Esophagus muscularis mucosa (tissue), 4 donors: Measurements from ENCODE around the gene GOLGA8K. TPM values are rescaled to one million over a fixed set of nuclear protein-coding genes. Genes with fewer than 3 reads are reported as not detected.
A peak's percentile ranks its signal among the peaks of the same experiment; 100 is the strongest.
"Not testable (repeated sequence)": the region's sequence is repeated elsewhere in the genome, so short reads cannot be mapped to it uniquely, and the experiment has no call there.

Experiments
- DNase-seq: peaks from one replicate; pipeline ENCODE4 v3.0.0-alpha.2; 2017; ENCODE audit errors: extremely low spot score
- H3K27ac ChIP-seq, 4 donors: fragments of 200-600 bp; sonication (generic); replicated peaks in 1 of 4; 1 replicate in 3 of 4; 2 replicates in 1 of 4; pipeline ENCODE4 v1.5.1; 2016 to 2019; ENCODE audit warnings: mild to moderate bottlenecking in 1 of 4
- H3K27me3 ChIP-seq, 4 donors: fragments of 200-600 bp; sonication (generic); one replicate each; pipeline versions ENCODE4 v1.5.1 to v1.6.0; 2016 to 2019
- H3K36me3 ChIP-seq, 4 donors: fragments of 200-600 bp; sonication (generic); one replicate each; pipeline ENCODE4 v1.5.1; 2016 to 2019
- H3K4me1 ChIP-seq, 4 donors: fragments of 200-600 bp; sonication (generic); one replicate each; pipeline ENCODE4 v1.5.1; 2016 to 2019
- H3K4me3 ChIP-seq, 4 donors: fragments of 200-600 bp; sonication (generic); 1 replicate in 2 of 4; 2 replicates in 2 of 4; pipeline ENCODE4 v1.5.1; 2016 to 2019; ENCODE audit warnings: mild to moderate bottlenecking in 4 of 4, moderate library complexity in 1 of 4
- H3K9me3 ChIP-seq, 4 donors: fragments of 200-600 bp; sonication (generic); 1 replicate in 3 of 4; 2 replicates in 1 of 4; pipeline ENCODE4 v1.5.1; 2016 to 2019
- WGBS: methylation state at CpG from one replicate; pipeline ENCODE4 v1.1.5; 2018; 5-methylcytosine and 5-hydroxymethylcytosine counted together
- intact Hi-C: fragments of 100-400 bp; cut with DNase I; formaldehyde crosslinking; loops from one replicate; pipeline ENCODE4 v1.15.1; 2023
- total RNA-seq, 4 donors: library from RNA; depleted of rRNA; stranded (reverse); fragments of >200 nt; gene quantifications; one replicate each; pipeline versions ENCODE4 v1.1.0 to v1.2.1, GENCODE V29; 2016
- TF ChIP-seq, protein P1 (sequence below), 3 experiments: fragments of 200-600 bp in 2 of 3; fragments of 450-650 bp in 1 of 3; sonication (generic) in 2 of 3; IDR thresholded peaks; one replicate each; pipeline ENCODE4 v1.5.1; 2017 to 2019; ENCODE audit warnings: antibody characterized with exemption in 3 of 3, mild to moderate bottlenecking in 2 of 3, moderate library complexity in 1 of 3

GOLGA8K gene
- total RNA-seq, 4 donors from 2014 or later = 0.26 TPM; not detected in 3

DNA sequence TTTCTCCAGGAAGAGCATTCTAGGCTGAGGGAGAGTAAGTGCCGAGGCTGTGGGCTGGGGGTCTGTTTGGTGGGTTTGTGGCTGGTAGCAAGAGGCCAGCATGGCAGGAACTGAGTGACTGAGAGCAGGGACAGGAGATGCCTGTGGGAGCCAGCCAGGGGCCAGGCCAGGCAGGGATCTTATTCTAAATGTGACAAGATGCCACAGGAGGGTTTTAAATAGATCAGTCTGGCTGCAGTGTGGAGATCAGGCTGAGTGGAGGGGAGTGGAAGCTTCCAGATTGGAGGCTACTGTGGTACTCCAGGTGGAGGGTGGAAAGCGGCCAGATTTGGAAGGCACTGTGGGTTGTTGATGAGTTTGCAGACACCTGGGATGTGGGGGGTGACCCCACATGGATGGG, 28.9 kb downstream of the GOLGA8K start:
- WGBS = no CpG with 5 or more reads among the region's 2 CpGs
- H3K27me3 ChIP-seq, H3K4me3 ChIP-seq, DNase-seq, H3K9me3 ChIP-seq, intact Hi-C loops, H3K27ac ChIP-seq, H3K36me3 ChIP-seq, H3K4me1 ChIP-seq: not testable (repeated sequence)

GRCh38 chr15:32373707-32374106, 29.4 kb downstream of the GOLGA8K start:
- DNase-seq, H3K36me3 ChIP-seq, H3K9me3 ChIP-seq, intact Hi-C loops, H3K4me1 ChIP-seq, H3K27me3 ChIP-seq, H3K4me3 ChIP-seq, H3K27ac ChIP-seq: not testable (repeated sequence)
- no CpG with 5 or more reads among the region's 6 CpGs for WGBS

GRCh38 chr15:32372075-32372474, 31.0 kb downstream of the GOLGA8K start:
- H3K4me1 ChIP-seq, H3K36me3 ChIP-seq, H3K4me3 ChIP-seq, H3K27ac ChIP-seq, H3K9me3 ChIP-seq, H3K27me3 ChIP-seq, intact Hi-C loops: not testable (repeated sequence)
- DNase-seq = peak; percentile 42
- 100% methylated on average over 3 of the region's 5 CpGs for WGBS

- H3K36me3 ChIP-seq, H3K9me3 ChIP-seq, intact Hi-C loops, H3K4me1 ChIP-seq, H3K4me3 ChIP-seq, H3K27me3 ChIP-seq, DNase-seq, H3K27ac ChIP-seq: not testable (repeated sequence)
- WGBS = no CpG with 5 or more reads among the region's 9 CpGs
Measured at GRCh38 chr15:32370526-32370925, 32.6 kb downstream of the GOLGA8K start.

GRCh38 chr15:32370064-32370463, 33.0 kb downstream of the GOLGA8K start:
- DNase-seq, intact Hi-C loops, H3K4me3 ChIP-seq, H3K27ac ChIP-seq, H3K36me3 ChIP-seq, H3K27me3 ChIP-seq, H3K9me3 ChIP-seq, H3K4me1 ChIP-seq: not testable (repeated sequence)
- WGBS = no CpG with 5 or more reads among the region's 2 CpGs

GRCh38 chr15:32366492-32366891, 36.6 kb downstream of the GOLGA8K start:
- H3K9me3 ChIP-seq, H3K27ac ChIP-seq, intact Hi-C loops, H3K4me1 ChIP-seq, H3K36me3 ChIP-seq, H3K4me3 ChIP-seq, DNase-seq, H3K27me3 ChIP-seq: not testable (repeated sequence)
- WGBS = no CpG with 5 or more reads among the region's 7 CpGs

- intact Hi-C loops, H3K9me3 ChIP-seq, H3K27ac ChIP-seq, H3K36me3 ChIP-seq, H3K4me1 ChIP-seq, H3K27me3 ChIP-seq, DNase-seq, H3K4me3 ChIP-seq: not testable (repeated sequence)
- no CpG with 5 or more reads among the region's 10 CpGs for WGBS
Measured at GRCh38 chr15:32365955-32366354, 37.1 kb downstream of the GOLGA8K start.

DNA sequence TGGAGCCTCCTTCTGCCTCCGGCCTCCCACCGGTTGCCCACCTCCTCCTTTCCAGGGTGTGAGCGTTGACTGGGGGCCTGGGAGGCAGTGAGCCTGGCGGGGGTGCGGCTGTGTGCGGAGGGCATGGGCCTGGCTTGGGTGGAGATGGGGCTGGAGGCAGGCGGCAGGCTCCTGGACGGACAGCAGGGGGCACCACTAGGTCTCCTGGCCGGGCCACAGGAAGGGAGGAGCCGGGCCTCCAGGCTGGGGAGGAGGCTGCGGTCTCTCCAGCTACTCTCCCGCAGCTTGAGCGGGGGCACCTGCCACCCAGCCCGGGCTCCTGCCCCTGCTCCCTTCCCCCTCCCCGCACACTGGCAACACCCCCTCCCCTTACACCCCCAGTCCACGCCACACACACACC, 38.1 kb downstream of the GOLGA8K start:
- H3K27ac ChIP-seq, H3K9me3 ChIP-seq, H3K27me3 ChIP-seq, H3K4me1 ChIP-seq, DNase-seq, H3K4me3 ChIP-seq, H3K36me3 ChIP-seq, intact Hi-C loops: not testable (repeated sequence)
- TF ChIP-seq, protein P1, sequence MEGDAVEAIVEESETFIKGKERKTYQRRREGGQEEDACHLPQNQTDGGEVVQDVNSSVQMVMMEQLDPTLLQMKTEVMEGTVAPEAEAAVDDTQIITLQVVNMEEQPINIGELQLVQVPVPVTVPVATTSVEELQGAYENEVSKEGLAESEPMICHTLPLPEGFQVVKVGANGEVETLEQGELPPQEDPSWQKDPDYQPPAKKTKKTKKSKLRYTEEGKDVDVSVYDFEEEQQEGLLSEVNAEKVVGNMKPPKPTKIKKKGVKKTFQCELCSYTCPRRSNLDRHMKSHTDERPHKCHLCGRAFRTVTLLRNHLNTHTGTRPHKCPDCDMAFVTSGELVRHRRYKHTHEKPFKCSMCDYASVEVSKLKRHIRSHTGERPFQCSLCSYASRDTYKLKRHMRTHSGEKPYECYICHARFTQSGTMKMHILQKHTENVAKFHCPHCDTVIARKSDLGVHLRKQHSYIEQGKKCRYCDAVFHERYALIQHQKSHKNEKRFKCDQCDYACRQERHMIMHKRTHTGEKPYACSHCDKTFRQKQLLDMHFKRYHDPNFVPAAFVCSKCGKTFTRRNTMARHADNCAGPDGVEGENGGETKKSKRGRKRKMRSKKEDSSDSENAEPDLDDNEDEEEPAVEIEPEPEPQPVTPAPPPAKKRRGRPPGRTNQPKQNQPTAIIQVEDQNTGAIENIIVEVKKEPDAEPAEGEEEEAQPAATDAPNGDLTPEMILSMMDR (IDR thresholded peaks at IDR 0.05) = peak in 1 of 3 experiments; percentile 6
- no CpG with 5 or more reads among the region's 16 CpGs for WGBS

GRCh38 chr15:32363449-32363848, 39.6 kb downstream of the GOLGA8K start:
- WGBS = 92% methylated on average over 4 of the region's 8 CpGs

GRCh38 chr15:32361662-32362061, 41.4 kb downstream of the GOLGA8K start:
- H3K27me3 ChIP-seq, intact Hi-C loops, H3K27ac ChIP-seq, H3K36me3 ChIP-seq, DNase-seq, H3K4me3 ChIP-seq, H3K9me3 ChIP-seq, H3K4me1 ChIP-seq: not testable (repeated sequence)
- no CpG with 5 or more reads among the region's 4 CpGs for WGBS

More at GRCh38 chr15:32363449-32363848, 39.6 kb downstream of the GOLGA8K start:
- DNase-seq, H3K9me3 ChIP-seq, intact Hi-C loops, H3K4me1 ChIP-seq, H3K4me3 ChIP-seq, H3K27me3 ChIP-seq, H3K27ac ChIP-seq, H3K36me3 ChIP-seq: not testable (repeated sequence)

DNA sequence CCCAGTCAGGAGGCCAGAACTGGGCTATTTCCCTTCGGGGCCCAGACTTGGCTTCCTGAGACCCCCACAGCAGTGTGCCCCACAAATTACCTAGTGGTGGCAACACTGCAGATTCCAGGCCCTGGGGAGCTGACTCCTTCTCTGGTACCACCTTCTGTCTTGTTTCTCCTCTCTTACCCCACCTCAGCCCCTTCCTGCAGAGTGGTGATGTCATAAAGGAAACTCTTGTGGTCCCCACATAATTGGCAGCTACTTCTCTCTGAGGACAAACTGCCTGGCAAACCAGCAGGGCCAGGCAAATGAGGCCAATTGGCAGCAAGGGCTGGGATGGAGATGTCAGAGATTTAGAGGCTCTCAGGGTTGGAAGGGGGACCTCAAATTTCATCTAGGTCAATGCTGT, 44.6 kb downstream of the GOLGA8K start:
- H3K36me3 ChIP-seq, H3K27me3 ChIP-seq, H3K4me3 ChIP-seq, H3K27ac ChIP-seq, H3K9me3 ChIP-seq, intact Hi-C loops, DNase-seq, H3K4me1 ChIP-seq: not testable (repeated sequence)
- WGBS = 100% methylated on average over 1 of the region's 1 CpG

- intact Hi-C loops, H3K36me3 ChIP-seq, DNase-seq: not testable (repeated sequence)
Measured at GRCh38 chr15:32356909-32357308, 46.2 kb downstream of the GOLGA8K start.

DNA sequence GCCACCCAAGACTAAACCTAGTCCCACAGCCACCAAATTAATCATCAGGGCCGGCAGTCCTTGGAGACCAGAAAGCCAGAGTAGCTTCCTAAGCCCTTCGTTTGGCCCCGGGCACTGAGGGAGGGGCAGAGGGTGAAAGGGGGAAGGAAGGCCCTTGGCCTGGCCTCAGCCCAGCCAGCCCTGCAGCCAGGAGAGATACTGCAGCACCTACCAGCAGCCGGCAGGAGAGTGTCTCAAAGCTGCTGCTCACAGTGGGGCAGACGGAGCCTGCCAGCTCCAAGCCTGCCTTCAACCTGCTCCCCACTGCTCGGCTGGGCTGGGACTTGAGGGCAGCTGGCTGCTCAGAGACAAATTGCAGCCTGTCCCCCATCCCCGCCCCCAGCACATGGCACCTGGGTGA, 50.3 kb downstream of the GOLGA8K start:
- intact Hi-C loops, H3K27me3 ChIP-seq: not testable (repeated sequence)

More at GRCh38 chr15:32356909-32357308, 46.2 kb downstream of the GOLGA8K start:
- not testable (repeated sequence) for H3K4me1 ChIP-seq, H3K9me3 ChIP-seq, H3K27me3 ChIP-seq, H3K27ac ChIP-seq, H3K4me3 ChIP-seq

More for the DNA sequence above, 50.3 kb downstream of the GOLGA8K start:
- no CpG with 5 or more reads among the region's 7 CpGs for WGBS
- not testable (repeated sequence) for H3K36me3 ChIP-seq, H3K9me3 ChIP-seq, H3K4me1 ChIP-seq, H3K4me3 ChIP-seq, DNase-seq, H3K27ac ChIP-seq
